ENCODE results near the gene OSBPL7. TPM values are rescaled to one million over a fixed set of nuclear protein-coding genes. Genes with fewer than 3 reads are reported as not detected.

The OSBPL7 gene
- total RNA-seq, 1 experiment from 2014 or later = 13.0 TPM

DNA sequence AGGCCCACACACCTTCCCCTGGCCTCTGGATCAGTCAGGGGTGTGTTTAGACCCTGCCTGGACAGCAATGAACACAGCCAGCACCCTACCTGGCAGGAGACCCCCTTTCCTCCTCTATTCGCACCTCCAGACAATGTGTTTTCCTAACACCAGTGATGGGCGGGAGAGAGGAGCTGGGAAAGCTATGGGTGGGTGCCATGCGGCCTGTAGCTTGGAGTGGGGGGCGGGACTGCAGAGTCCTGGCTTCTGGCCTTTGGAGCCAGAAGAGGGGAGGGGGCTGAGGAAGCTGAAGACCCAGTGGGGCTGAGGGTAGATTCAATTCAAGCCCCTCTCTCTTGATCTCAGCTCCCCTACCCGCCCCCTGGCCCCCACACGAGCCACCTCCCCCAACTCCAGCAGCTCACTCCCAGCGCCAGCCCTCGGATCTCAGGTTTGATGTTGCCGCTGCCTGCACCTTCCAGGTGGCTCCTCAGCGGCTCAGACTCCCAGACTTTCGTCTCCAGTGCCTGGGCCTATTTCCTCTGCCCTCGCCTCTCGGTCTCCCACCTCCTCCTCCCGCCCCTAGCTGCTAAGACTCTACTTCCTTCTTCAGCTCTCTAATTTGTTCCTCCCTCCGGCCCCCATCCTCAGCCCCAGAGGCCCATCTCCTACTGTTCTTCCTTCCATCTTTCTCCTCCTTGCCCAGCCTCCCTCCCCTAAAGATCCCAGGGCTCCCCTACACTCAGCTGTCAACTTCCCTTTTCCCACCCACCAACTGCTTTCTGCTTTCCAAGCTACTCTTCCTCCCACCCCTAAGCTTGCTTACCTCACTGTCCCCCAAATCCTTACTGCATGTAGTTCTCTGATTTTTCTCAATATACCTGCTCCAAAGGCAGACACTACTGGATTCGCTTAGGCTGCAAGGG is 36.2 kb upstream of the OSBPL7 start:
- Histone ChIP-seq H3K23me2 (ENCODE audit: insufficient read length, low read depth, low read length, poor library complexity, severe bottlenecking) (no peaks in the 10 kb centered on the region), H2BK5ac (ENCODE audit: insufficient read length, low read length) (no peak overlapping the region), H2AK5ac (ENCODE audit: insufficient read length, low read length) (no peak overlapping the region), H2BK12ac (ENCODE audit: insufficient read length, low read depth, low read length) (no peak overlapping the region), H3T11ph (ENCODE audit: low read length) (no peak overlapping the region), H3K4me2 (ENCODE audit: insufficient read depth, insufficient read length, low read length) (no peak overlapping the region), H3K23ac (ENCODE audit: insufficient read length, low read depth, low read length) (no peak overlapping the region), H4K91ac (ENCODE audit: insufficient read length, low read depth, low read length) (no peak overlapping the region), H2BK15ac (ENCODE audit: low read depth, low read length) (no peak overlapping the region), H3K56ac (ENCODE audit: insufficient read length, low read depth, low read length) (no peak overlapping the region), H3K27me3 (ENCODE audit: insufficient read depth, low read length) (peaks cover 19% of the 10 kb centered on the region), H3K27ac (ENCODE audit: insufficient read length, low read depth, low read length) (no peak overlapping the region), H4K5ac (ENCODE audit: insufficient read length, low read depth, low read length) (no peak overlapping the region), H3K79me1 (ENCODE audit: insufficient read depth, low read depth, low read length, poor library complexity, severe bottlenecking) (no peaks in the 10 kb centered on the region), H4K20me1 (ENCODE audit: control insufficient read depth, insufficient read depth, insufficient read length) (no peaks in the 10 kb centered on the region), H3K9ac (ENCODE audit: extremely low read depth, insufficient read length, low read length) (no peak overlapping the region), H4K8ac (replicated peaks; ENCODE audit: insufficient read length, low read depth, low read length) (no peak overlapping the region), H3K79me2 (ENCODE audit: insufficient read depth, low read length) (no peaks in the 10 kb centered on the region), H3K18ac (ENCODE audit: insufficient read length, low read depth, low read length) (no peak overlapping the region), H3K9me3 (ENCODE audit: control insufficient read depth, low read depth, low read length) (no peaks in the 10 kb centered on the region), H2BK20ac (ENCODE audit: low read depth, low read length, poor library complexity, severe bottlenecking) (no peak overlapping the region), H3K4me1 (ENCODE audit: insufficient read depth, low read length) (no peaks in the 10 kb centered on the region), H2AFZ (ENCODE audit: low read length) (no peak overlapping the region), H3K14ac (ENCODE audit: insufficient read depth, low read length) (no peak overlapping the region), H3K4ac (ENCODE audit: low read depth, low read length) (no peak overlapping the region), H2BK120ac (ENCODE audit: low read depth, low read length, poor library complexity, severe bottlenecking) (no peak overlapping the region)
- WGBS (ENCODE audit: extremely low coverage, insufficient read length, low lambda C conversion rate) = no CpG with 5 or more reads among the region's 16 CpGs
- peak; percentile 68 for DNase-seq
- Mint-ChIP-seq H3K27me3 (ENCODE audit: low read depth) (peaks cover 72% of the 10 kb centered on the region), H3K4me1 (peaks cover 22 to 31% of the 10 kb centered on the region in 2 experiments), H3K27ac (no peak overlapping the region), H3K4me3 (no peak overlapping the region), H3K9me3 (no peaks in the 10 kb centered on the region), H3K36me3 (ENCODE audit: insufficient read depth in 1 of 3, low read depth in 3 of 3) (no peaks in the 10 kb centered on the region)
- TF ChIP-seq, protein P1, sequence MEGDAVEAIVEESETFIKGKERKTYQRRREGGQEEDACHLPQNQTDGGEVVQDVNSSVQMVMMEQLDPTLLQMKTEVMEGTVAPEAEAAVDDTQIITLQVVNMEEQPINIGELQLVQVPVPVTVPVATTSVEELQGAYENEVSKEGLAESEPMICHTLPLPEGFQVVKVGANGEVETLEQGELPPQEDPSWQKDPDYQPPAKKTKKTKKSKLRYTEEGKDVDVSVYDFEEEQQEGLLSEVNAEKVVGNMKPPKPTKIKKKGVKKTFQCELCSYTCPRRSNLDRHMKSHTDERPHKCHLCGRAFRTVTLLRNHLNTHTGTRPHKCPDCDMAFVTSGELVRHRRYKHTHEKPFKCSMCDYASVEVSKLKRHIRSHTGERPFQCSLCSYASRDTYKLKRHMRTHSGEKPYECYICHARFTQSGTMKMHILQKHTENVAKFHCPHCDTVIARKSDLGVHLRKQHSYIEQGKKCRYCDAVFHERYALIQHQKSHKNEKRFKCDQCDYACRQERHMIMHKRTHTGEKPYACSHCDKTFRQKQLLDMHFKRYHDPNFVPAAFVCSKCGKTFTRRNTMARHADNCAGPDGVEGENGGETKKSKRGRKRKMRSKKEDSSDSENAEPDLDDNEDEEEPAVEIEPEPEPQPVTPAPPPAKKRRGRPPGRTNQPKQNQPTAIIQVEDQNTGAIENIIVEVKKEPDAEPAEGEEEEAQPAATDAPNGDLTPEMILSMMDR (conservative IDR thresholded peaks at IDR 0.05) = no peak

All from H9 (cell line).